Esophagus squamous epithelium (tissue), 4 donors: ENCODE results near the gene CFHR5.

Source experiments
- POLR2A ChIP-seq, 4 donors: fragments of 450-650 bp; IDR thresholded peaks; one replicate each; pipeline ENCODE4 v1.6.1; 2017; ENCODE audit warnings: antibody characterized with exemption in 4 of 4, mild to moderate bottlenecking in 4 of 4, moderate library complexity in 3 of 4
- TF ChIP-seq, protein P1 (sequence below), 6 experiments: fragments of 450-650 bp in 4 of 6; fragments of 200-600 bp in 2 of 6; sonication (generic) in 2 of 6; IDR thresholded peaks; one replicate each; pipeline ENCODE4 v1.5.1; 2016 to 2019; ENCODE audit warnings: antibody characterized with exemption in 6 of 6, mild to moderate bottlenecking in 4 of 6, moderate library complexity in 4 of 6

GRCh38 chr1:197016751-197017150 lies 39.4 kb downstream of the CFHR5 start:
- TF ChIP-seq, protein P1, sequence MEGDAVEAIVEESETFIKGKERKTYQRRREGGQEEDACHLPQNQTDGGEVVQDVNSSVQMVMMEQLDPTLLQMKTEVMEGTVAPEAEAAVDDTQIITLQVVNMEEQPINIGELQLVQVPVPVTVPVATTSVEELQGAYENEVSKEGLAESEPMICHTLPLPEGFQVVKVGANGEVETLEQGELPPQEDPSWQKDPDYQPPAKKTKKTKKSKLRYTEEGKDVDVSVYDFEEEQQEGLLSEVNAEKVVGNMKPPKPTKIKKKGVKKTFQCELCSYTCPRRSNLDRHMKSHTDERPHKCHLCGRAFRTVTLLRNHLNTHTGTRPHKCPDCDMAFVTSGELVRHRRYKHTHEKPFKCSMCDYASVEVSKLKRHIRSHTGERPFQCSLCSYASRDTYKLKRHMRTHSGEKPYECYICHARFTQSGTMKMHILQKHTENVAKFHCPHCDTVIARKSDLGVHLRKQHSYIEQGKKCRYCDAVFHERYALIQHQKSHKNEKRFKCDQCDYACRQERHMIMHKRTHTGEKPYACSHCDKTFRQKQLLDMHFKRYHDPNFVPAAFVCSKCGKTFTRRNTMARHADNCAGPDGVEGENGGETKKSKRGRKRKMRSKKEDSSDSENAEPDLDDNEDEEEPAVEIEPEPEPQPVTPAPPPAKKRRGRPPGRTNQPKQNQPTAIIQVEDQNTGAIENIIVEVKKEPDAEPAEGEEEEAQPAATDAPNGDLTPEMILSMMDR (IDR thresholded peaks at IDR 0.05): no peak
- TF ChIP-seq POLR2A (IDR thresholded peaks at IDR 0.05): no peak
